ENCODE measurements around the gene HDGFL3.
A peak's percentile ranks its signal among the peaks of the same experiment; 100 is the strongest.

HDGFL3 gene

GRCh38 chr15:83132861-83133523 lies 74.6 kb downstream of the HDGFL3 start:
- no peak for DNase-seq (ENCODE audit: insufficient read length, low spot score)
- no peak for FAIRE-seq

GRCh38 chr15:83129791-83130190 lies 77.8 kb downstream of the HDGFL3 start:
- FAIRE-seq = no peak
- DNase-seq (ENCODE audit: insufficient read length, low spot score) = no peak

GRCh38 chr15:83127547-83128150 lies 80.0 kb downstream of the HDGFL3 start:
- DNase-seq (ENCODE audit: insufficient read length, low spot score) = no peak
- FAIRE-seq = no peak

DNA sequence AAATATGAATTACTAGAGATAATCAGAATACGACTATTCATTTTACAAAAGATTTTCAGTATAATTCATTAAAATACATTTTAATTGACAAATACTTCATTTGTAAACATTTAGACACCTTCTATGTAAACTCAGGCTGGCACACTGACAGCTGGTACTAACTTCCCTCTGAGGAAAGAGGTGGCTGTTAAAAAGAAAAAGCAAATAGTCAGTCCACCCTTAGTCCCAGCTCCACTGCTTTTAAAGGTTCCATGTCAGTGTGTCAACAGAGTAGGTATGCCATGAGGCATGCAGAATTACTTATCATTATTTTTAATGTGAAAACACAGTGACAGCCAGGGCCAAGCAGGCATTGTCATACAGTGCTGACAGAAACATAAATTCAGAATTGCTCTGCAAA lies 84.1 kb downstream of the HDGFL3 start:
- DNase-seq (ENCODE audit: insufficient read length, low spot score) (no peak), FAIRE-seq (no peak)

DNA sequence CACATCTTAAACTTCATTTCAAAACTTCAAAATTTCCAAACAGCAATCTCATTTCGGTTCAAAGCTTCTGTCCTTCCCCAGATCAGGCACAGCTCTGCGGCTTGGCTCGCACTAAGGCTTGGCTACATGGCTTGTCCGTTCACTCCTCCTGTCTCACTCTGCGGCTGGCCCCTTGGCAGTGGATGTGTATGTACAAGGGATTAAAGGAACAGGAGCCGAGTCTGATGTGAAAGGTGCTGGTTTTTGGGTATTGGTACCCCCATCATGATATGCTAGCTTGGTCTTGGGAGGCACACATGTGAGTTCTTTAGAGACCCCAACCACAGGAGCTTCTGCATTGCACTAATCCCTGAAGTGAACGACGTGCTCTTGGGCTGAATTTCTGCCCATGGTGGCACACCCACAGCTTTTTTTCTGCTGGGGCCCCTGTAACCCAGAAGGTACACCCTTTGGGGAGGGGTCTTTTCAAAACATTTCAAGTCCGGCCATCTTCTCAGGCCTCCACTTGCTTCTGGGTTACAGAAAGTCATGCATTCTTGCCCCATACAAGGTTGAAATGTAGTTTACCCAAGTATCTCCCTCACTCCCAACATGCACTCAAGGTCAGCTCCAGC lies 87.5 kb downstream of the HDGFL3 start:
- DNase-seq (ENCODE audit: insufficient read length, low spot score) = no peak
- no peak for FAIRE-seq

- no peak for FAIRE-seq
- no peak for DNase-seq (ENCODE audit: insufficient read length, low spot score)
These were observed 88.7 kb downstream of the HDGFL3 start for GRCh38 chr15:83118968-83119367.

- DNase-seq (ENCODE audit: insufficient read length, low spot score) (no peak), FAIRE-seq (no peak)
These were observed 89.3 kb downstream of the HDGFL3 start for GRCh38 chr15:83118291-83118827.

GRCh38 chr15:83115831-83116565 lies 91.6 kb downstream of the HDGFL3 start:
- FAIRE-seq (no peak), DNase-seq (ENCODE audit: insufficient read length, low spot score) (no peak)

- FAIRE-seq (no peak), DNase-seq (ENCODE audit: insufficient read length, low spot score) (no peak)
These were observed 92.2 kb downstream of the HDGFL3 start for GRCh38 chr15:83115410-83115809.

GRCh38 chr15:83114856-83115255 lies 92.8 kb downstream of the HDGFL3 start:
- no peak for FAIRE-seq
- no peak for DNase-seq (ENCODE audit: insufficient read length, low spot score)

DNA sequence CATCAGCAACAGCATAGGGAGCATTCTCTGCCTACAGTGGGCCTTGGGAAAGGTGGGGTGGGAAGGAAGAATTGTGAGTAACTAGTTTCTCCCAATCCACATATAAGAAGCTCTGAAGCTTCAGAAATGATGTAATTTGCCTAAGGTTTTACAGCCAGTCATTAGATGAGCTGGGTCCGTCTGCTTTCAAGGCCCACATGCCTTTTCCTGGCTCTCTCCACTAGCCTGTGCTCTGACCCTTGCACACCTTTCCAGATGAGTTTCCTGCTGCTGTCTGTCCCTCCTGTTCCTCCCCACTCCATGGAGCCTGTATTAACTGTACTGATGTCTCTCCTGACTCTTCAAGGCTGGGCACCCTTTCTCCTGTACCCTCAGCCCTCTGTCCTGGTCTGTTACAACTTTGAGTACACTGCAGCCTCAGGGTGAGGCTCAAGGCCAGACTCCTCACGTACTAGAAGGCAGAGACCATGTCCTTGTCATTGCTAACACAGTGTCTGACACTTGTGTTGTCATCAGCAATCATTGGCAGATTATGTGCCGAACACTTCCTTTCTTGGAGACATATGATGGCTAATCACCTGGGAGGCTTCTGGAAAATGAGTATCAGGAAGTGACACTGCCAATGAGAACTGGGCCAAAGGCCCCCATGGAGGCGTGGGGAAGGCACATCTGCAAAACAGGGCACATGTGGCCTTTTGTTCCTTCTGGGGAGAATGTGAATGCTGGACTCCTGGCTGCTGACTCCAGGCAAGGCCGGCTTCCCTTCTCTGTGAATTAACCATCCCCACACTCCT lies 93.5 kb downstream of the HDGFL3 start:
- DNase-seq (ENCODE audit: insufficient read length, low spot score) (no peak), FAIRE-seq (no peak)

DNA sequence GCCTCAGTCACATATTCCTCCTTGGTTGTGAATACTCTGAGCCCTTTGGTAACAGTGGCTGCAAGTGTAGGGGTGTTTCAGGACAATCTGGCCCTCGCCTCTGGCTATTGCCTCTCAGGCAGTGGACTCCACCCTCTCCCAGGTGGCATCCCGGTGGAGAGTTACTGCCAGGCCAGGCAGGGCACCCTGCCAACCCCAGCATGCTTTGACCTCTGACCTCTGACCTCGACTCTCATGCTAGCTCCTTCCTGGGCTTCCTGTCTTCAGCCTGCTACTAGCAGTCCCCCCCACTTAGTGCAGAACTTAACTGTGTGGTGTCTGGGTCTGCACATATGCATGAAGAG lies 94.7 kb downstream of the HDGFL3 start:
- DNase-seq (ENCODE audit: insufficient read length, low spot score) = no peak
- no peak for FAIRE-seq

DNA sequence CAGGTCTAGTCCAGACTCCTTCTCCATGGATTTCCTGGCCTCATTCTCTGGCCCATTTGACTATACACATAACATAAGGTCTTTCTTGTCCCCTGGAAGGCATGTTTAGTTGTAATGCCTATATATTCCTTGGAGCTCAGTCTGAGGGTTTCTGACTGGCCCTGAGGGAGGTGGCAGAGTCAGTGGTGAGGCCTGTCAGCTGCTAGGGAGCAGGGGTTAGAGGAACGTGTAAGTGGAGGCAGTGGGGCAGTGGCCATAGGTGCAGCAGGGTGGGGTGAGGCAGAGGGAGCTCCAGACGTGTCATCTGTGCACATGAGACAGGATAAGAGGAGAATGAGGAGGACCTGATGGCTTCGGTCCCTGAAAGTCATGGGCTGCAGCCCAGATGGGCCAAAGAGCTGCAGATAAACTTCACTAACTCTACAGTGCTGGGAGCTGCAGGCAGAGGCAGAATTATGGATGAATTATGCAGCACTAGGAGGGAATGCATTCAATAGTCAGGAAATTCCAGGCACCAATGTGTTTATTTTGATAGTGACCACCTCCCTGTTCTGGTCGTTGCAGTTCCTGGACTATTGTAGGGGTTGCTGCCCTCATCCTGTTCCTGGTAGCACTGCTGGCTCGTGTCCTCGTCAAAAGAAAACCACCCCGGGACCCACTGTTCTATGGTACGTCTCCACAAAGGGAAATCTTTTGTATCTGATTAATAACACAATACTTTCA lies 95.2 kb downstream of the HDGFL3 start:
- FAIRE-seq (no peak), DNase-seq (ENCODE audit: insufficient read length, low spot score) (no peak)

DNA sequence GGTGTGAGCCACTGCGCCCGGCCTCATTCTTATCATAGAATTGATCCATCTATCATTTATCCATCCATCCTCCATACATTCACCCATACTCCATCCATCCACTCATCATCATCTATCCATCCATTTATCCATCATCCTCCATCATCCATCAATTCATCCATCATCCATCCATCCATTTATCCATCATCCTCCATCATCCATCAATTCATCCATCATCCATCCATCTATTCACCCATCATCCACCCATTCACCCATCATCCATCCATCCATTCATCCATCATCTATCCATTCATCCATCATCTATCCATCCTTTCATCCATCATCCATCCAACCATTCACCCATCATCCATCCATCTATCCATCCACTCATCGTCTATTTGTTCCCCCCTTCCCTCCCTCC lies 96.5 kb downstream of the HDGFL3 start:
- FAIRE-seq = no peak
- DNase-seq (ENCODE audit: insufficient read length, low spot score) = no peak

DNA sequence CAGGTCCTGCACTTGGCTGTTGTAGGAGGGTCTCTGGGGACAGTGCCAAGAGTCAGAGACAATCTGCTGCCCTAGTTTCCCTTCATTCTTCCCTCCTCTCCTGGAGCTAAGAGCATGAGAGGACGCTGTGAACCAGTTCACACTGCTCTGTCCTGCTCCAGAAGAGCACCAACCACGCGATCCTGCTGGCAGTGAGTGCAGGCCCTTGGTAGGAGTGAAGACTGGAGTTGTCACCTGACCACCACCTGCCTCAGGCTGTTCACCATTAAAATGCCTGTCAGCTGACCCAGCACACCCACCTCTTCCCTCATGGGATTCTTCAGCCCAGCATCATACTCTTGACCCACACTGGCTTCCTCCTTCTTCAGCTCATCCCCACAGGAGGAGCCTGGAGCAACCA lies 97.2 kb downstream of the HDGFL3 start:
- DNase-seq (ENCODE audit: insufficient read length, low spot score) (no peak), FAIRE-seq (no peak)

- FAIRE-seq (no peak), DNase-seq (ENCODE audit: insufficient read length, low spot score) (no peak)
These were observed 98.1 kb downstream of the HDGFL3 start for GRCh38 chr15:83109532-83109931.

DNA sequence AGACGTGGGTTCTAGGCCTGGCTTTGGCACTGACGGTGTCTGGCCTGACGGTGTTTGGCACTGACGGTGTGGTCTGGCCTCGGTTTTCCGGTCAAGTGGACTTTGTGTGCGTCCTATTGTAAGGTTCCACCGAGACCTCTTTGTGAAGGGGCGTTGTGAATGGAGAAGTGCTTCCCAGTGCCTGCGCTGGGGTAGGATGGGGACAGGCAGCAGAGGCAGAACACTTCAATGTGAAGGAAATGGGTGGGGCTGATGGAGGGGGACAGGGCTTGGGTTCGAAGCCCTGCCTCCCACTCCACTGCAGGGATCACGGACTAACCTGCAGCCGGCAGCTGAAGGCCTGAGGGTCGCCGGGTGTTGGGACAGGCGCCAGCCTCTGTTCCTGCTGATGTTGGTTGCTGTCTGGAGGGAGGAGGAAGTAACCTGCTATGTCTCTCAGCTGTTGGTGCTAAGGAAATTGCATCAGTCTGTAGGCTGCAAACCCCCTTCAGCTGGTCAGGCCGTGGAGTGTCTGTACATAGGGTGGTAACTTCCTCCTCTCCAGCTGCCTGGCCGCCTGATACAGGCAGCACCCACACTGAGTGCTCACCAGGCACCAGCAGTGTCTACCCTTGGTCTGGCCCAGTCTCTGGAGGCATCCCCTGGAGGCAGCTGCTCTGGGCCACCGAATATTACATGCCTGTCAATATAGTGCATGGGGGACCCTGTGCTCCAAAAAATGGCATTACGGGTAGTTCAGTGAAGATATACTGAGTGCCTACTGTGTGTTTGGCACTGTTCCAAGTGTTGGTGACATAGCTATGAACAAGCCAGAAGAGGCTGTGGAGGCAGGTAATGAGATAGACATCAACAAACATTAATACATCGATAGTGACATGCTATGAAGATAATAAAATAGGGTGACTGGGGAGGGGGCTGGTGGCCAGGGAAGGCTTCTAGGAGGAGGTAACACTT lies 99.1 kb downstream of the HDGFL3 start:
- FAIRE-seq = no peak
- peak; percentile 55 for DNase-seq (ENCODE audit: insufficient read length, low spot score)

DNA sequence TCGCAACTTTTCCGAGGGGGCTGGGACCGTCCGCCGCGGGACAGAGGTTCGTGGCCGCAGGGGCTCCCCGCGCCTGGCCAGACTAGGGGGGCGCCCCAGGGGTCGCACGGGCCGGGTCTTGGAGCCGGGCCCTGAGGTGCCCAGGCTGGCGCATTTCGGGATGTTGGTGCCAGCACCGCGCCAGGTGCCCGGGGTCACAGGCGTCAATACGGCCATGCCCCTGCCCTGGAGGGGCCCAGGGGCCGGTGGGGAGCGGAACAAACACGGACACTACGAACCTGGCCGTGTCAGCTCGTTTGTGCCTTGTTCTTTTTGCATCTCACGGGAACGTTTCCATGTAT lies 99.8 kb downstream of the HDGFL3 start:
- no peak for FAIRE-seq
- DNase-seq (ENCODE audit: insufficient read length, low spot score) = no peak
